HepG2 (cell line): ENCODE measurements around the gene IDUA. TPM values are rescaled to one million over a fixed set of nuclear protein-coding genes. Genes with fewer than 3 reads are reported as not detected.
A peak's percentile ranks its signal among the peaks of the same experiment; 100 is the strongest.

ENCODE experiments used
- HNF1B ChIP-seq: sonication (generic); formaldehyde crosslinking; IDR thresholded peaks from 2 replicates; pipeline ENCODE4 v1.5.1; 2020; ENCODE audit warnings: mild to moderate bottlenecking, moderate library complexity, missing genetic modification reagents
- KLF11 ChIP-seq: IDR thresholded peaks from 2 replicates; pipeline ENCODE4 v1.6.1; 2016; ENCODE audit warnings: missing compliant biosample characterization
- KLF6 ChIP-seq: IDR thresholded peaks from 2 replicates; pipeline ENCODE4 v1.8.0; 2016; ENCODE audit warnings: missing biosample characterization, missing genetic modification reagents
- RERE ChIP-seq: IDR thresholded peaks from 2 replicates; pipeline ENCODE4 v1.6.1; 2016; ENCODE audit warnings: low read depth, missing genetic modification reagents, missing compliant biosample characterization
- SMAD3 ChIP-seq: sonication (generic); formaldehyde crosslinking; IDR thresholded peaks from 2 replicates; pipeline ENCODE4 v1.4.0; 2020; ENCODE audit warnings: missing genetic modification reagents
- SMAD9 ChIP-seq: sonication (generic); formaldehyde crosslinking; IDR thresholded peaks from 2 replicates; pipeline ENCODE4 v1.5.1; 2020; ENCODE audit warnings: mild to moderate bottlenecking, missing genetic modification reagents
- SNRNP70 ChIP-seq: fragments of 200-400 bp; formaldehyde crosslinking; IDR thresholded peaks from 2 replicates; pipeline ENCODE4 v1.6.1; 2017; ENCODE audit warnings: mild to moderate bottlenecking, low read depth, low read length, moderate library complexity
- ZBTB43 ChIP-seq: sonication (generic); formaldehyde crosslinking; conservative IDR thresholded peaks from 2 replicates; pipeline ENCODE4 v1.4.0; 2020; ENCODE audit warnings: missing genetic modification reagents
- ZFP1 ChIP-seq: IDR thresholded peaks from 2 replicates; pipeline ENCODE4 v1.6.1; 2016
- ZNF280B ChIP-seq: sonication (generic); formaldehyde crosslinking; IDR thresholded peaks from 2 replicates; pipeline ENCODE4 v1.5.0; 2020; ENCODE audit warnings: missing genetic modification reagents, mild to moderate bottlenecking, borderline replicate concordance
- ZNF354B ChIP-seq: sonication (generic); formaldehyde crosslinking; IDR thresholded peaks from 2 replicates; pipeline ENCODE4 v1.8.0; 2022; ENCODE audit warnings: mild to moderate bottlenecking, missing genetic modification reagents
- ZNF460 ChIP-seq: sonication (generic); formaldehyde crosslinking; IDR thresholded peaks from 2 replicates; pipeline ENCODE4 v1.5.1; 2020; ENCODE audit warnings: missing genetic modification reagents, mild to moderate bottlenecking, borderline replicate concordance
- ZNF501 ChIP-seq: sonication (generic); formaldehyde crosslinking; IDR thresholded peaks from 2 replicates; pipeline ENCODE4 v1.5.1; 2020; ENCODE audit warnings: mild to moderate bottlenecking, moderate library complexity, missing genetic modification reagents
- ZNF503 ChIP-seq: sonication (generic); formaldehyde crosslinking; IDR thresholded peaks from 2 replicates; pipeline ENCODE4 v1.4.0; 2020; ENCODE audit warnings: missing genetic modification reagents
- polyA plus RNA-seq, 8 experiments: library from polyadenylated mRNA; depleted of rRNA in 3 of 8; stranded (reverse) in 7 of 8; unstranded in 1 of 8; fragments of >200 nt; fragmentation: Illumina TruSeq in 4 of 8; extraction: Trizol in 4 of 8; gene quantifications; 2 replicates each; pipeline versions ENCODE4 v1.2.1 to v1.2.3, GENCODE V29; 2011 to 2016; ENCODE audit warnings: low read depth in 4 of 8, missing spikeins in 1 of 8, mixed read lengths in 1 of 8; ENCODE audit not compliant: insufficient read depth in 1 of 8
- total RNA-seq, 5 experiments: library from RNA; depleted of rRNA; stranded (reverse); fragments of >200 nt; fragmentation: Illumina TruSeq; extraction: Trizol; gene quantifications; 2 replicates each; pipeline ENCODE4 v1.2.3, GENCODE V29; 2016; ENCODE audit warnings: low read depth in 1 of 5

IDUA gene
- total and polyA plus RNA-seq, 2 of the 13 experiments (the other 11 are each of a cell fraction or from before 2014, with no cell fraction given): 0.77 to 1.0 TPM

GRCh38 chr4:986428-986878 is 391 bp upstream of the IDUA start (continued):
- TF ChIP-seq RERE (CRISPR knock-in tag): no peak
- no peak for TF ChIP-seq ZNF503 (CRISPR knock-in tag)
- TF ChIP-seq HNF1B (CRISPR knock-in tag): peak; percentile 51; the same call in 1 of the 2 replicates
- no peak for TF ChIP-seq ZNF460
- 0 out of 2 replicates have a peak, but pooled peaks have one; percentile 71 for TF ChIP-seq KLF6 (CRISPR knock-in tag)
- peak; percentile 41; the same call in 1 of the 2 replicates for TF ChIP-seq ZNF501 (CRISPR knock-in tag)
- no peak for TF ChIP-seq ZNF354B (CRISPR knock-in tag)
- no peak for TF ChIP-seq SNRNP70
- no peak for TF ChIP-seq ZBTB43 (CRISPR knock-in tag)
- no peak for TF ChIP-seq ZFP1 (CRISPR knock-in tag)
- peak; percentile 16; the same call in 1 of the 2 replicates for TF ChIP-seq SMAD3 (CRISPR knock-in tag)
- TF ChIP-seq ZNF280B: 0 out of 2 replicates have a peak, but pooled peaks have one; percentile 4
- TF ChIP-seq KLF11 (CRISPR knock-in tag): no peak
- TF ChIP-seq SMAD9 (CRISPR knock-in tag): no peak
